ENCODE measurements around the gene INO80D. TPM values are rescaled to one million over a fixed set of nuclear protein-coding genes. Genes with fewer than 3 reads are reported as not detected.
"Not testable (repeated sequence)": the region's sequence is repeated elsewhere in the genome, so short reads cannot be mapped to it uniquely, and the experiment has no call there.

INO80D gene
- total RNA-seq, 1 experiment from 2014 or later = 46.0 TPM

DNA sequence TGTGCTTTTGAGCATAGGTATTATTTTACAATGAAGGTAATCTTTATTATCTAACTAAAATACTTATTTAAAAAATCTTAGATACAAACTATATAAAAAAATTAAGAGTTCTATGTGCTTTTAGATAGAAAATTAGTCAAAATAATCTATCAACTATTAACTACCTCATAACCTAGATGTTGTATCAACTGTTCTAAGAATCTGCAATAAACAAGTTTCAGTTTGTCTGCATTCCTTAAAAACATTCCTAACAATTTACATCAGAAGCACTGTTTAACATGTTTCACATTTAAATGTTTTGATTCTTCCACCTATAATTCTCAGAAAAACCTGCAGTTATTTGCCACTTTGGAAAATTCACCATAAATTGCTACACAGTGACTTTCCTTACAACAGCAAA lies 39.9 kb upstream of the INO80D start:
- no peak overlapping the region for H2BK5ac ChIP-seq (ENCODE audit: insufficient read length, low read length)
- peaks cover 44 to 81% (median 75%) of the 10 kb centered on the region in 3 experiments; a peak in 6 of 7 replicates for H3K36me3 Mint-ChIP-seq (ENCODE audit: insufficient read depth in 1 of 3, low read depth in 3 of 3)
- no peak overlapping the region for H3T11ph ChIP-seq (ENCODE audit: low read length)
- no peaks in the 10 kb centered on the region for H3K27me3 ChIP-seq (ENCODE audit: insufficient read depth, low read length)
- H3K79me2 ChIP-seq (ENCODE audit: insufficient read depth, low read length) = no peaks in the 10 kb centered on the region
- no peak overlapping the region for H3K56ac ChIP-seq (ENCODE audit: insufficient read length, low read depth, low read length)
- no peaks in the 10 kb centered on the region for H3K4me1 ChIP-seq (ENCODE audit: insufficient read depth, low read length)
- H3K23ac ChIP-seq (ENCODE audit: insufficient read length, low read depth, low read length) = no peak overlapping the region
- no peak overlapping the region for H2BK20ac ChIP-seq (ENCODE audit: low read depth, low read length, poor library complexity, severe bottlenecking)
- H3K27me3 Mint-ChIP-seq (ENCODE audit: low read depth) = no peaks in the 10 kb centered on the region
- TF ChIP-seq, protein P1, sequence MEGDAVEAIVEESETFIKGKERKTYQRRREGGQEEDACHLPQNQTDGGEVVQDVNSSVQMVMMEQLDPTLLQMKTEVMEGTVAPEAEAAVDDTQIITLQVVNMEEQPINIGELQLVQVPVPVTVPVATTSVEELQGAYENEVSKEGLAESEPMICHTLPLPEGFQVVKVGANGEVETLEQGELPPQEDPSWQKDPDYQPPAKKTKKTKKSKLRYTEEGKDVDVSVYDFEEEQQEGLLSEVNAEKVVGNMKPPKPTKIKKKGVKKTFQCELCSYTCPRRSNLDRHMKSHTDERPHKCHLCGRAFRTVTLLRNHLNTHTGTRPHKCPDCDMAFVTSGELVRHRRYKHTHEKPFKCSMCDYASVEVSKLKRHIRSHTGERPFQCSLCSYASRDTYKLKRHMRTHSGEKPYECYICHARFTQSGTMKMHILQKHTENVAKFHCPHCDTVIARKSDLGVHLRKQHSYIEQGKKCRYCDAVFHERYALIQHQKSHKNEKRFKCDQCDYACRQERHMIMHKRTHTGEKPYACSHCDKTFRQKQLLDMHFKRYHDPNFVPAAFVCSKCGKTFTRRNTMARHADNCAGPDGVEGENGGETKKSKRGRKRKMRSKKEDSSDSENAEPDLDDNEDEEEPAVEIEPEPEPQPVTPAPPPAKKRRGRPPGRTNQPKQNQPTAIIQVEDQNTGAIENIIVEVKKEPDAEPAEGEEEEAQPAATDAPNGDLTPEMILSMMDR (conservative IDR thresholded peaks at IDR 0.05) = no peak
- H3K4ac ChIP-seq (ENCODE audit: low read depth, low read length) = no peak overlapping the region
- no peak overlapping the region for H3K9ac ChIP-seq (ENCODE audit: extremely low read depth, insufficient read length, low read length)
- no peak overlapping the region for H2AFZ ChIP-seq (ENCODE audit: low read length)
- no peak overlapping the region for H3K14ac ChIP-seq (ENCODE audit: insufficient read depth, low read length)
- H3K23me2 ChIP-seq (ENCODE audit: insufficient read length, low read depth, low read length, poor library complexity, severe bottlenecking) = no peaks in the 10 kb centered on the region
- H3K79me1 ChIP-seq (ENCODE audit: insufficient read depth, low read depth, low read length, poor library complexity, severe bottlenecking) = no peaks in the 10 kb centered on the region
- H3K27ac ChIP-seq (ENCODE audit: insufficient read length, low read depth, low read length) = no peak overlapping the region
- no peak overlapping the region for H2BK120ac ChIP-seq (ENCODE audit: low read depth, low read length, poor library complexity, severe bottlenecking)
- no peak overlapping the region for H3K18ac ChIP-seq (ENCODE audit: insufficient read length, low read depth, low read length)
- H2AK5ac ChIP-seq (ENCODE audit: insufficient read length, low read length) = no peak overlapping the region
- H3K9me3 Mint-ChIP-seq = no peaks in the 10 kb centered on the region; a peak in 1 of 5 replicates
- H4K5ac ChIP-seq (ENCODE audit: insufficient read length, low read depth, low read length) = no peak overlapping the region
- no peak overlapping the region for H2BK12ac ChIP-seq (ENCODE audit: insufficient read length, low read depth, low read length)
- H3K4me1 Mint-ChIP-seq = no peaks in the 10 kb centered on the region
- H4K20me1 ChIP-seq (ENCODE audit: control insufficient read depth, insufficient read depth, insufficient read length) = no peaks in the 10 kb centered on the region
- no peak overlapping the region for H3K4me2 ChIP-seq (ENCODE audit: insufficient read depth, insufficient read length, low read length)
- no peak overlapping the region for H3K27ac Mint-ChIP-seq
- no peak overlapping the region for H4K91ac ChIP-seq (ENCODE audit: insufficient read length, low read depth, low read length)
- H3K4me3 Mint-ChIP-seq = no peak overlapping the region
- H2BK15ac ChIP-seq (ENCODE audit: low read depth, low read length) = no peak overlapping the region
- no peak for DNase-seq
- H4K8ac ChIP-seq (replicated peaks; ENCODE audit: insufficient read length, low read depth, low read length) = no peak overlapping the region
- H3K9me3 ChIP-seq (ENCODE audit: control insufficient read depth, low read depth, low read length) = no peaks in the 10 kb centered on the region

DNA sequence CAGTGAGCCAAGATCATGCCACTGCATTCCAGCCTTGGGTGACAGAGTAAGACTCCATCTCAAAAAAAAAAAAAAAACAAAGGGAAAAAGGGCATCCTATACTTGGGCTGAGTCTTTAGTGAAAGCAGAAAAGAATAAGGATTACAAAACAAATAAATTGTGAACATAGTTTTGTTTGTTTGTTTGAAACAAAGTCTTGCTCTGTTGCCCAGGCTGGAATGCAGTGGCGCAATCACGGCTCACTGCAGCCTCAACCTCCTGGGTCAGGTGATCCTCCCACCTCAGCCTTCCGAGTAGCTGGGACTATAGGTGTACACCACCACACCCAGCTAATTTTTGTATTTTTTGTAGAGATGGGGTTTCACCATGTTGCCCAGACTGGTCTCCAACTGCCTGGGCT lies 36.6 kb upstream of the INO80D start:
- no CpG with 5 or more reads among the region's 3 CpGs for WGBS (ENCODE audit: extremely low coverage, insufficient read length, low lambda C conversion rate)
- not testable (repeated sequence) for H3K18ac ChIP-seq (ENCODE audit: insufficient read length, low read depth, low read length); H3K14ac ChIP-seq (ENCODE audit: insufficient read depth, low read length); H3K23ac ChIP-seq (ENCODE audit: insufficient read length, low read depth, low read length); H2BK20ac ChIP-seq (ENCODE audit: low read depth, low read length, poor library complexity, severe bottlenecking); H3K27me3 Mint-ChIP-seq (ENCODE audit: low read depth); H3K23me2 ChIP-seq (ENCODE audit: insufficient read length, low read depth, low read length, poor library complexity, severe bottlenecking); H3K79me2 ChIP-seq (ENCODE audit: insufficient read depth, low read length); H3K4me1 Mint-ChIP-seq; H3K9me3 Mint-ChIP-seq; H3K27ac Mint-ChIP-seq; H3K4ac ChIP-seq (ENCODE audit: low read depth, low read length); H3K27me3 ChIP-seq (ENCODE audit: insufficient read depth, low read length); H2BK5ac ChIP-seq (ENCODE audit: insufficient read length, low read length); H2BK12ac ChIP-seq (ENCODE audit: insufficient read length, low read depth, low read length); H3K56ac ChIP-seq (ENCODE audit: insufficient read length, low read depth, low read length); H3K4me2 ChIP-seq (ENCODE audit: insufficient read depth, insufficient read length, low read length); H2AFZ ChIP-seq (ENCODE audit: low read length); H4K91ac ChIP-seq (ENCODE audit: insufficient read length, low read depth, low read length); DNase-seq; H3T11ph ChIP-seq (ENCODE audit: low read length); H2AK5ac ChIP-seq (ENCODE audit: insufficient read length, low read length); H3K79me1 ChIP-seq (ENCODE audit: insufficient read depth, low read depth, low read length, poor library complexity, severe bottlenecking); H3K4me1 ChIP-seq (ENCODE audit: insufficient read depth, low read length); H3K9me3 ChIP-seq (ENCODE audit: control insufficient read depth, low read depth, low read length); H4K5ac ChIP-seq (ENCODE audit: insufficient read length, low read depth, low read length); H3K4me3 Mint-ChIP-seq; H4K8ac ChIP-seq (replicated peaks; ENCODE audit: insufficient read length, low read depth, low read length); H3K9ac ChIP-seq (ENCODE audit: extremely low read depth, insufficient read length, low read length); H4K20me1 ChIP-seq (ENCODE audit: control insufficient read depth, insufficient read depth, insufficient read length); H2BK120ac ChIP-seq (ENCODE audit: low read depth, low read length, poor library complexity, severe bottlenecking); H2BK15ac ChIP-seq (ENCODE audit: low read depth, low read length); H3K27ac ChIP-seq (ENCODE audit: insufficient read length, low read depth, low read length)
- H3K36me3 Mint-ChIP-seq (ENCODE audit: insufficient read depth in 1 of 3, low read depth in 3 of 3) = peaks cover 37 to 73% (median 63%) of the 10 kb centered on the region in 3 experiments; a peak in 6 of 7 replicates

Data from H9 (cell line).